Esophagus mucosa (tissue), 1 donor: Measurements from ENCODE around the gene MSI1. TPM values are rescaled to one million over a fixed set of nuclear protein-coding genes. Genes with fewer than 3 reads are reported as not detected.

Experiments
- ATAC-seq: fragments of 200-7000 bp; cut with Tn5 transposase; one replicate; pipeline ENCODE4 v1.9.1; 2020
- total RNA-seq: library from RNA; stranded (reverse); gene quantifications from one replicate; pipeline ENCODE4 v1.2.4, GENCODE V29; 2023
- donor health status: DM: yes; HTN: yes; CAD: no.

MSI1 gene
- 0.28 TPM for total RNA-seq

- ATAC-seq: no peak
Observed at GRCh38 chr12:120368789-120369602, at the start of gene MSI1. TSS of gene MSI1 (minus strand) at chr12:120369164. CDS start at chr12:120369091, 73 bp downstream.

- ATAC-seq: no peak
Observed at GRCh38 chr12:120417917-120418580, 49.1 kb upstream of the MSI1 start.

- ATAC-seq: no peak
Observed at GRCh38 chr12:120416490-120417216, 47.7 kb upstream of the MSI1 start.

GRCh38 chr12:120413901-120414695 is 45.1 kb upstream of the MSI1 start:
- no peak for ATAC-seq

GRCh38 chr12:120412421-120412820 is 43.5 kb upstream of the MSI1 start:
- no peak for ATAC-seq

- no peak for ATAC-seq
Observed at GRCh38 chr12:120408771-120409170, 39.8 kb upstream of the MSI1 start.

GRCh38 chr12:120406553-120406952 is 37.6 kb upstream of the MSI1 start:
- ATAC-seq: no peak

- no peak for ATAC-seq
Observed at GRCh38 chr12:120406069-120406468, 37.1 kb upstream of the MSI1 start.

- ATAC-seq: no peak
Observed at GRCh38 chr12:120404271-120404670, 35.3 kb upstream of the MSI1 start.

GRCh38 chr12:120403869-120404268 is 34.9 kb upstream of the MSI1 start:
- ATAC-seq: no peak

- no peak for ATAC-seq
Observed at GRCh38 chr12:120402217-120402616, 33.3 kb upstream of the MSI1 start.

- ATAC-seq: no peak
Observed at GRCh38 chr12:120399531-120399930, 30.6 kb upstream of the MSI1 start.

GRCh38 chr12:120397824-120398540 is 29.0 kb upstream of the MSI1 start:
- no peak for ATAC-seq

GRCh38 chr12:120394483-120395367 is 25.8 kb upstream of the MSI1 start:
- ATAC-seq: peak; percentile 96

- ATAC-seq: no peak
Observed at GRCh38 chr12:120390540-120391120, 21.7 kb upstream of the MSI1 start.

GRCh38 chr12:120388691-120389481 is 19.9 kb upstream of the MSI1 start:
- ATAC-seq: peak; percentile 28

GRCh38 chr12:120381752-120382419 is 12.9 kb upstream of the MSI1 start:
- ATAC-seq: no peak

- ATAC-seq: no peak
Observed at GRCh38 chr12:120378036-120378435, 9.1 kb upstream of the MSI1 start.

GRCh38 chr12:120377611-120378010 is 8.6 kb upstream of the MSI1 start:
- no peak for ATAC-seq
